Thyroid gland (tissue), 4 donors: ENCODE results near the gene GOLGA8S. TPM values are rescaled to one million over a fixed set of nuclear protein-coding genes. Genes with fewer than 3 reads are reported as not detected.

ENCODE experiments used
- small RNA-seq: library from RNA; depleted of rRNA; stranded (forward); fragments of <200 nt; gene quantifications from one replicate; pipeline ENCODE3, GENCODE V24; 2016
- total RNA-seq, 4 donors: library from RNA; depleted of rRNA; stranded (reverse); fragments of >200 nt; gene quantifications; one replicate each; pipeline ENCODE4 v1.2.3, GENCODE V29; 2016

Gene GOLGA8S
- total RNA-seq, 4 donors from 2014 or later, result 1.9 to 3.1 (median 2.4) TPM

Small RNA genes lying within 50 kb of the gene (small RNA-seq; reads per million reads assigned to genes)
- gene RN7SL536P, result not detected

Other genes with a start within 250 kb of the GOLGA8S start
- gene GOLGA6L1, start 217.9 kb upstream of the GOLGA8S start, total RNA-seq, result not detected
- gene GOLGA6L26, start 20.6 kb upstream of the GOLGA8S start, total RNA-seq, result not detected
- gene GOLGA6L2, start 92.5 kb downstream of the GOLGA8S start, total RNA-seq, result not detected
- under 1 TPM in 3 of 4 donors, not detected in 1; 0.11 to 0.44 (median 0.40) TPM for gene MKRN3, start 210.9 kb downstream of the GOLGA8S start, total RNA-seq